Right atrium auricular region (tissue), 2 donors: ENCODE data around the gene KCNMB2. TPM values are rescaled to one million over a fixed set of nuclear protein-coding genes. Genes with fewer than 3 reads are reported as not detected.
A peak's percentile ranks its signal among the peaks of the same experiment; 100 is the strongest.

Experiments used
- DNase-seq: peaks from one replicate; pipeline ENCODE4 v3.0.0-alpha.2; 2019; ENCODE audit warnings: low spot score
- H3K27ac ChIP-seq, 2 donors: fragments of 200-600 bp; sonication (generic); 1 replicate in 1 of 2; 2 replicates in 1 of 2; pipeline ENCODE4 v1.5.1; 2016 to 2019
- H3K27me3 ChIP-seq, 2 donors: fragments of 200-600 bp; sonication (generic); one replicate each; pipeline versions ENCODE4 v1.5.1 to v1.6.0; 2017 to 2019
- H3K36me3 ChIP-seq: fragments of 200-600 bp; sonication (generic); one replicate; pipeline ENCODE4 v1.5.1; 2016
- H3K4me1 ChIP-seq, 2 donors: fragments of 200-600 bp; sonication (generic); one replicate each; pipeline versions ENCODE4 v1.5.1 to v1.6.0; 2017 to 2019
- H3K4me3 ChIP-seq, 2 donors: fragments of 200-600 bp; sonication (generic); 1 replicate in 1 of 2; 2 replicates in 1 of 2; pipeline ENCODE4 v1.5.1; 2017 to 2019; ENCODE audit warnings: mild to moderate bottlenecking in 1 of 2, moderate library complexity in 1 of 2
- H3K9me3 ChIP-seq, 2 donors: fragments of 200-600 bp; sonication (generic); one replicate each; pipeline ENCODE4 v1.5.1; 2019
- total RNA-seq, 2 donors: library from RNA; depleted of rRNA; stranded (reverse); fragments of >200 nt; gene quantifications; one replicate each; pipeline ENCODE4 v1.1.0, GENCODE V29; 2016
- TF ChIP-seq, protein P1 (sequence below), 2 donors: fragments of 200-600 bp; sonication (generic); IDR thresholded peaks; one replicate each; pipeline ENCODE4 v1.5.1; 2019; ENCODE audit warnings: antibody characterized with exemption in 2 of 2

The KCNMB2 gene
- total RNA-seq, 2 donors from 2014 or later = 2.8 to 18.2 TPM

- H3K4me3 ChIP-seq = no peak overlapping the region
- no peaks in the 10 kb centered on the region for H3K36me3 ChIP-seq
- no peak for DNase-seq
- H3K4me1 ChIP-seq = peaks cover 0 to 30% of the 10 kb centered on the region in 2 donors
- H3K27me3 ChIP-seq = no peaks in the 10 kb centered on the region
- H3K9me3 ChIP-seq = no peaks in the 10 kb centered on the region
- TF ChIP-seq, protein P1, sequence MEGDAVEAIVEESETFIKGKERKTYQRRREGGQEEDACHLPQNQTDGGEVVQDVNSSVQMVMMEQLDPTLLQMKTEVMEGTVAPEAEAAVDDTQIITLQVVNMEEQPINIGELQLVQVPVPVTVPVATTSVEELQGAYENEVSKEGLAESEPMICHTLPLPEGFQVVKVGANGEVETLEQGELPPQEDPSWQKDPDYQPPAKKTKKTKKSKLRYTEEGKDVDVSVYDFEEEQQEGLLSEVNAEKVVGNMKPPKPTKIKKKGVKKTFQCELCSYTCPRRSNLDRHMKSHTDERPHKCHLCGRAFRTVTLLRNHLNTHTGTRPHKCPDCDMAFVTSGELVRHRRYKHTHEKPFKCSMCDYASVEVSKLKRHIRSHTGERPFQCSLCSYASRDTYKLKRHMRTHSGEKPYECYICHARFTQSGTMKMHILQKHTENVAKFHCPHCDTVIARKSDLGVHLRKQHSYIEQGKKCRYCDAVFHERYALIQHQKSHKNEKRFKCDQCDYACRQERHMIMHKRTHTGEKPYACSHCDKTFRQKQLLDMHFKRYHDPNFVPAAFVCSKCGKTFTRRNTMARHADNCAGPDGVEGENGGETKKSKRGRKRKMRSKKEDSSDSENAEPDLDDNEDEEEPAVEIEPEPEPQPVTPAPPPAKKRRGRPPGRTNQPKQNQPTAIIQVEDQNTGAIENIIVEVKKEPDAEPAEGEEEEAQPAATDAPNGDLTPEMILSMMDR (IDR thresholded peaks at IDR 0.05) = no peak
- peak overlapping the region; percentile 18 to 61 for H3K27ac ChIP-seq
Observed at GRCh38 chr3:178671791-178672190, 135.6 kb downstream of the KCNMB2 start.

- Histone ChIP-seq H3K36me3 (no peaks in the 10 kb centered on the region), H3K9me3 (no peaks in the 10 kb centered on the region), H3K4me3 (no peak overlapping the region), H3K4me1 (peaks cover 0 to 30% of the 10 kb centered on the region in 2 donors), H3K27ac (peak overlapping the region in 1 of 2 donors; percentile 61), H3K27me3 (no peaks in the 10 kb centered on the region)
- TF ChIP-seq, protein P1 (IDR thresholded peaks at IDR 0.05) = no peak
- no peak for DNase-seq
Observed at GRCh38 chr3:178672275-178672674, 136.0 kb downstream of the KCNMB2 start.

DNA sequence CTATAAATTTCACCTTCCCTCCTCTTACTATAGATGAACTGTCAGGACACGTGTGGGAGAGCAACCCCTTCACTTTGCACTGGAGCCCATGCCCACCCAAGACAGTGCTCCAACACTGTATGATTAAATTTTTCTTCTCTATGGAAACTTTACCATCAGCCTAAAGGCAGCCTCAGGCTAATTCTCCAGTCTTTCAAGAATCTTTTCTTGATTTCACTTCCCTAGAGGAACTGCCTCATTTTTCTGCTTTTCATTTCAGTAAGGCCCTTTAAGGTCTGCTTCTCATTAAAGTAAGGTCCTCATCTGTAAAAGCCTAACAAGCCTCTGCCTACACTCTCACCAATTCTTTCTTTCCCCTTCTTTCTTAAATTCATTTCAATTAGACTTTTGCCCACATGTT, 137.3 kb downstream of the KCNMB2 start:
- Histone ChIP-seq H3K9me3 (no peaks in the 10 kb centered on the region), H3K27me3 (no peaks in the 10 kb centered on the region), H3K4me3 (no peak overlapping the region), H3K27ac (no peak overlapping the region), H3K36me3 (no peaks in the 10 kb centered on the region), H3K4me1 (peaks cover 0 to 34% of the 10 kb centered on the region in 2 donors)
- TF ChIP-seq, protein P1 (IDR thresholded peaks at IDR 0.05) = no peak
- no peak for DNase-seq

DNA sequence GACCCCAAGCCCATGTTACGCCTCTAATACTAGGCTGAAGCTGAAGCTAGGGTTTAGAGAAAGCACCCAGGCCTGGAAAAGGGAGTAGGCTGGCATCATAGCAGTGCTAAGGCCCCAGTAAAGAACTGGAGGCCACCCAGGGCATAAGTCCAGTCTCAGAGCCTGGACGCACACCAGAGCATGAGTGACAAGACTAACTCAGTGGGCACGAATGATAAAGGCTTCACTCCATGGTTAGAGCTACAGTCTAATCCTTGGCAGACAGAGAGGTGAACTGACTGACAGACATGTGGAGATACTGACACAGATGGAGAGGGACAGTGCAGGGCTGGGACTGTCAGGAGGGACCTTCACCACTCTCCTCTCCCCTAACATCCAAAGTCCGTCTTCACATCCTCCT, 139.8 kb downstream of the KCNMB2 start:
- no peaks in the 10 kb centered on the region for H3K9me3 ChIP-seq
- H3K27ac ChIP-seq = peak overlapping the region; percentile 38 to 70
- H3K36me3 ChIP-seq = no peaks in the 10 kb centered on the region
- TF ChIP-seq, protein P1 (IDR thresholded peaks at IDR 0.05) = no peak
- DNase-seq = no peak
- no peaks in the 10 kb centered on the region for H3K27me3 ChIP-seq
- no peak overlapping the region for H3K4me3 ChIP-seq
- H3K4me1 ChIP-seq = peaks cover 0 to 29% of the 10 kb centered on the region in 2 donors

GRCh38 chr3:178676942-178677790, 140.9 kb downstream of the KCNMB2 start:
- peak overlapping the region; percentile 38 to 70 for H3K27ac ChIP-seq

More at GRCh38 chr3:178676942-178677790, 140.9 kb downstream of the KCNMB2 start:
- H3K4me3 ChIP-seq = no peak overlapping the region
- no peak for DNase-seq
- H3K27me3 ChIP-seq = no peaks in the 10 kb centered on the region
- peaks cover 0 to 18% of the 10 kb centered on the region in 2 donors for H3K4me1 ChIP-seq
- H3K36me3 ChIP-seq = no peaks in the 10 kb centered on the region
- H3K9me3 ChIP-seq = no peaks in the 10 kb centered on the region
- TF ChIP-seq, protein P1 (IDR thresholded peaks at IDR 0.05) = no peak
